Measurements from ENCODE around the gene PLCH2. TPM values are rescaled to one million over a fixed set of nuclear protein-coding genes. Genes with fewer than 3 reads are reported as not detected.

Gene PLCH2
- total and polyA plus RNA-seq, 10 of the 15 experiments (the other 5 are each of a cell fraction or from before 2014, with no cell fraction given), result 0.03 to 0.73 (median 0.24) TPM; not detected in 3

GRCh38 chr1:2475571-2475970 lies 518 bp upstream of the PLCH2 start (continued):
- TF ChIP-seq MEF2B (IDR thresholded peaks at IDR 0.05; ENCODE audit: partially characterized antibody, poor library complexity, severe bottlenecking), result no peak
- no peak for TF ChIP-seq CHD2 (IDR thresholded peaks at IDR 0.05; ENCODE audit: borderline replicate concordance, low read depth, low read length)
- no peak for TF ChIP-seq IKZF2 (IDR thresholded peaks at IDR 0.05)
- no peak for TF ChIP-seq ZSCAN29 (IDR thresholded peaks at IDR 0.05)
- TF ChIP-seq BCL11A (IDR thresholded peaks at IDR 0.05; ENCODE audit: low read depth, low read length), result no peak
- TF ChIP-seq NR2F1 (conservative IDR thresholded peaks at IDR 0.05), result no peak
- TF ChIP-seq CEBPB (IDR thresholded peaks at IDR 0.05; ENCODE audit: borderline replicate concordance in 1 of 2, low read depth in 2 of 2, low read length in 2 of 2), result no peak
- TF ChIP-seq TCF12 (IDR thresholded peaks at IDR 0.05; ENCODE audit: low read depth, low read length), result no peak
- TF ChIP-seq NR2C2 (IDR thresholded peaks at IDR 0.05; ENCODE audit: borderline replicate concordance, control insufficient read depth, insufficient read length, low read depth), result no peak
- TF ChIP-seq SPI1 (IDR thresholded peaks at IDR 0.05; ENCODE audit: borderline replicate concordance, insufficient read depth, low read depth, low read length), result no peak

DNA sequence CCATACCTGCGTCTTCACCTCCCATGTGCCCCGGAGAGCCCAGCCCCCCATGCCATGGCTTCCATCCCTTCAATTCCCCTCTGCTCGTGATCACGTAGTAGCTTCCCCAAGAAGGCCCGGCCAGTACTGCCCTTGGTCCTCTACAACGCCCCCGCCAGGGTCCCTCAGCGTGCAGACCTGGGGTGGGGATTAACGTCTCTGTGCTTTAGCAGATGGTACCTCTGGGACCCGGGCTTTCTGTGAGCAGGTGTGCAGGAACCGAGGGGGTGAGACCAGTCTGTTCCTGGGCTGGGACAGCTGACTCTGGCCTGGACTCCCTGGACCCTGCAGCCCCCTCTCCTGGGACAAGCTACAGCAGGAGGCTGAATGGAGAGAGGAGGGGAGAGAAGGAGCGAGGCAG lies 1.2 kb downstream of the PLCH2 start:
- ChIA-PET RAD21 (ENCODE audit: unreplicated experiment) (no interaction called here), CTCF (no interaction called here), POLR2A (no interaction called here), SMC1A (ENCODE audit: uncharacterized antibody, unreplicated experiment) (no interaction called here)
- in situ Hi-C loops (cut with MboI) (no loop called here), intact Hi-C loops (cut with micrococcal nuclease; ENCODE audit: unreplicated experiment) (no loop called here)
- no peaks in the 10 kb centered on the region for H3K27me3 ChIP-seq (replicated peaks in 1 of 2; ENCODE audit: control insufficient read depth in 2 of 2, insufficient read depth in 2 of 2, low read length in 1 of 2)
- H3K9me3 ChIP-seq (replicated peaks; ENCODE audit: control insufficient read depth, insufficient read depth, low read length), result no peaks in the 10 kb centered on the region
- 19% methylated on average over 11 of the region's 12 CpGs for WGBS (ENCODE audit: insufficient coverage, insufficient replicate concordance, low lambda C conversion rate, missing lambda C conversion rate)
- no peak overlapping the region for H3K4me2 ChIP-seq (ENCODE audit: control insufficient read depth, insufficient read depth)
- ATAC-seq, result no peak
- BruUV-seq (replicated peaks), result no TSS peak
- no peaks in the 10 kb centered on the region for H3K79me2 ChIP-seq (ENCODE audit: control insufficient read depth, insufficient read depth, low read length)
- no peaks in the 10 kb centered on the region for H3K36me3 ChIP-seq (ENCODE audit: control insufficient read depth in 2 of 2, insufficient read depth in 2 of 2, low read length in 1 of 2)
- DNase-seq (ENCODE audit: low read depth, low spot score), result no peak
- H2AFZ ChIP-seq (ENCODE audit: control insufficient read depth, low read depth, low read length), result no peak overlapping the region
- no peaks in the 10 kb centered on the region for H4K20me1 ChIP-seq (ENCODE audit: control insufficient read depth, insufficient read depth)
- FAIRE-seq, result no peak
- H3K9ac ChIP-seq (ENCODE audit: control insufficient read depth, insufficient read depth, low read length), result no peak overlapping the region
- H3K4me3 ChIP-seq, result no peak overlapping the region
- no peaks in the 10 kb centered on the region for H3K4me1 ChIP-seq (ENCODE audit: control insufficient read depth, insufficient read depth, low read length)
- TF ChIP-seq MXI1 (IDR thresholded peaks at IDR 0.05; ENCODE audit: low read depth, low read length) (no peak), MEF2A (IDR thresholded peaks at IDR 0.05; ENCODE audit: insufficient read depth, low read depth, low read length) (no peak), BRCA1 (IDR thresholded peaks at IDR 0.05; ENCODE audit: low read depth, low read length) (no peak), PML (IDR thresholded peaks at IDR 0.05; ENCODE audit: low read length) (no peak), ZBED1 (IDR thresholded peaks at IDR 0.05; ENCODE audit: borderline replicate concordance) (no peak), CREM (IDR thresholded peaks at IDR 0.05; ENCODE audit: low read depth) (no peak), TAF1 (IDR thresholded peaks at IDR 0.05; ENCODE audit: borderline replicate concordance, low read depth, low read length) (no peak), SUZ12 (IDR thresholded peaks at IDR 0.05; ENCODE audit: unreplicated experiment) (no peak)
- TF ChIP-seq, protein P1, sequence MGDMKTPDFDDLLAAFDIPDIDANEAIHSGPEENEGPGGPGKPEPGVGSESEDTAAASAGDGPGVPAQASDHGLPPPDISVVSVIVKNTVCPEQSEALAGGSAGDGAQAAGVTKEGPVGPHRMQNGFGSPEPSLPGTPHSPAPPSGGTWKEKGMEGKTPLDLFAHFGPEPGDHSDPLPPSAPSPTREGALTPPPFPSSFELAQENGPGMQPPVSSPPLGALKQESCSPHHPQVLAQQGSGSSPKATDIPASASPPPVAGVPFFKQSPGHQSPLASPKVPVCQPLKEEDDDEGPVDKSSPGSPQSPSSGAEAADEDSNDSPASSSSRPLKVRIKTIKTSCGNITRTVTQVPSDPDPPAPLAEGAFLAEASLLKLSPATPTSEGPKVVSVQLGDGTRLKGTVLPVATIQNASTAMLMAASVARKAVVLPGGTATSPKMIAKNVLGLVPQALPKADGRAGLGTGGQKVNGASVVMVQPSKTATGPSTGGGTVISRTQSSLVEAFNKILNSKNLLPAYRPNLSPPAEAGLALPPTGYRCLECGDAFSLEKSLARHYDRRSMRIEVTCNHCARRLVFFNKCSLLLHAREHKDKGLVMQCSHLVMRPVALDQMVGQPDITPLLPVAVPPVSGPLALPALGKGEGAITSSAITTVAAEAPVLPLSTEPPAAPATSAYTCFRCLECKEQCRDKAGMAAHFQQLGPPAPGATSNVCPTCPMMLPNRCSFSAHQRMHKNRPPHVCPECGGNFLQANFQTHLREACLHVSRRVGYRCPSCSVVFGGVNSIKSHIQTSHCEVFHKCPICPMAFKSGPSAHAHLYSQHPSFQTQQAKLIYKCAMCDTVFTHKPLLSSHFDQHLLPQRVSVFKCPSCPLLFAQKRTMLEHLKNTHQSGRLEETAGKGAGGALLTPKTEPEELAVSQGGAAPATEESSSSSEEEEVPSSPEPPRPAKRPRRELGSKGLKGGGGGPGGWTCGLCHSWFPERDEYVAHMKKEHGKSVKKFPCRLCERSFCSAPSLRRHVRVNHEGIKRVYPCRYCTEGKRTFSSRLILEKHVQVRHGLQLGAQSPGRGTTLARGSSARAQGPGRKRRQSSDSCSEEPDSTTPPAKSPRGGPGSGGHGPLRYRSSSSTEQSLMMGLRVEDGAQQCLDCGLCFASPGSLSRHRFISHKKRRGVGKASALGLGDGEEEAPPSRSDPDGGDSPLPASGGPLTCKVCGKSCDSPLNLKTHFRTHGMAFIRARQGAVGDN (IDR thresholded peaks at IDR 0.05), result no peak
- no peak overlapping the region for H3K27ac ChIP-seq (ENCODE audit: control insufficient read depth, insufficient read depth)

Data from GM12878 (cell line).